K562 (cell line): Measurements from ENCODE around the gene TCF3. TPM values are rescaled to one million over a fixed set of nuclear protein-coding genes. Genes with fewer than 3 reads are reported as not detected.

Experiments used
- ELF2 ChIP-seq: fragments of 250-450 bp; sonication (Bioruptor Pico); IDR thresholded peaks from 2 replicates; pipeline ENCODE4 v1.5.0; 2021; ENCODE audit warnings: mild to moderate bottlenecking
- HNRNPLL ChIP-seq: fragments of 200-400 bp; formaldehyde crosslinking; IDR thresholded peaks from 2 replicates; pipeline ENCODE4 v1.6.1; 2017; ENCODE audit warnings: low read length, low read depth, mild to moderate bottlenecking; ENCODE audit not compliant: poor library complexity, severe bottlenecking
- LARP7 ChIP-seq: fragments of 450-650 bp; IDR thresholded peaks from 2 replicates; pipeline ENCODE4 v1.6.1; 2016
- MCM7 ChIP-seq, 2 experiments: fragments of 450-650 bp; IDR thresholded peaks; 2 replicates each; pipeline ENCODE4 v1.6.1; 2016 to 2018
- NFE2L1 ChIP-seq: fragments of 450-650 bp; IDR thresholded peaks from 2 replicates; pipeline ENCODE4 v1.6.1; 2016; ENCODE audit warnings: missing genetic modification characterization, low read depth, mild to moderate bottlenecking, missing compliant biosample characterization, moderate library complexity, borderline replicate concordance
- NUFIP1 ChIP-seq: fragments of 450-650 bp; IDR thresholded peaks from 2 replicates; pipeline ENCODE4 v1.6.1; 2018; ENCODE audit not compliant: partially characterized antibody
- RBM39 ChIP-seq: fragments of 200-400 bp; formaldehyde crosslinking; optimal IDR thresholded peaks from 2 replicates; pipeline ENCODE3; 2018; ENCODE audit warnings: low read depth, low read length
- SIN3B ChIP-seq: fragments of 450-650 bp; IDR thresholded peaks from 2 replicates; pipeline ENCODE4 v1.6.1; 2017; ENCODE audit warnings: low read depth, mild to moderate bottlenecking, moderate library complexity
- SMAD2 ChIP-seq: fragments of 150-350 bp; IDR thresholded peaks from 2 replicates; pipeline ENCODE4 v1.6.1; 2014; ENCODE audit warnings: low read depth, mild to moderate bottlenecking, low read length
- WHSC1 ChIP-seq: IDR thresholded peaks from one replicate; pipeline ENCODE4 v1.6.1; 2012; ENCODE audit warnings: low read length, control low read depth, inconsistent platforms
- ZNF830 ChIP-seq: fragments of 250-450 bp; sonication (Bioruptor Pico); IDR thresholded peaks from 2 replicates; pipeline ENCODE4 v1.5.0; 2021; ENCODE audit warnings: mild to moderate bottlenecking
- polyA plus RNA-seq, 8 experiments: library from polyadenylated mRNA; depleted of rRNA in 4 of 8; stranded (reverse) in 5 of 8; unstranded in 3 of 8; fragments of >200 nt; fragmentation: Nextera tagmentation in 2 of 8; fragmentation: Illumina TruSeq in 1 of 8; extraction: Ambion mirVana in 2 of 8; extraction: Trizol in 1 of 8; gene quantifications; 2 replicates each; pipeline versions ENCODE4 v1.2.1 to v1.2.3, GENCODE V29; 2011 to 2014; ENCODE audit warnings: inconsistent platforms in 1 of 8, missing spikeins in 1 of 8
- total RNA-seq, 7 experiments: library from RNA; depleted of rRNA in 6 of 7; stranded (reverse); fragments of >200 nt in 6 of 7; fragmentation: Illumina TruSeq in 2 of 7; extraction: Trizol in 2 of 7; gene quantifications; 2 replicates each; pipeline versions ENCODE4 v1.2.1 to v1.2.3, GENCODE V29; 2011 to 2021; ENCODE audit warnings: low replicate concordance in 1 of 7
- TF ChIP-seq, protein P1 (sequence below), 2 experiments: fragments of 450-650 bp; formaldehyde crosslinking in 1 of 2; IDR thresholded peaks; 2 replicates each; pipeline versions ENCODE4 v1.4.0 to v1.6.1; 2014 to 2020; ENCODE audit warnings: mild to moderate bottlenecking in 2 of 2, borderline replicate concordance in 1 of 2, low read depth in 1 of 2
- TF ChIP-seq, protein P2 (sequence below): fragments of 250-450 bp; sonication (Bioruptor Pico); IDR thresholded peaks from 2 replicates; pipeline ENCODE4 v1.9.0; 2021; ENCODE audit warnings: mild to moderate bottlenecking
- TF ChIP-seq, protein P3 (sequence below): fragments of 450-650 bp; IDR thresholded peaks from 2 replicates; pipeline ENCODE4 v1.6.1; 2017; ENCODE audit warnings: mild to moderate bottlenecking, moderate library complexity

TCF3 gene
- total and polyA plus RNA-seq, 9 of the 15 experiments (the other 6 are each of a cell fraction or from before 2014, with no cell fraction given): 5.6 to 259 (median 84.0) TPM

DNA sequence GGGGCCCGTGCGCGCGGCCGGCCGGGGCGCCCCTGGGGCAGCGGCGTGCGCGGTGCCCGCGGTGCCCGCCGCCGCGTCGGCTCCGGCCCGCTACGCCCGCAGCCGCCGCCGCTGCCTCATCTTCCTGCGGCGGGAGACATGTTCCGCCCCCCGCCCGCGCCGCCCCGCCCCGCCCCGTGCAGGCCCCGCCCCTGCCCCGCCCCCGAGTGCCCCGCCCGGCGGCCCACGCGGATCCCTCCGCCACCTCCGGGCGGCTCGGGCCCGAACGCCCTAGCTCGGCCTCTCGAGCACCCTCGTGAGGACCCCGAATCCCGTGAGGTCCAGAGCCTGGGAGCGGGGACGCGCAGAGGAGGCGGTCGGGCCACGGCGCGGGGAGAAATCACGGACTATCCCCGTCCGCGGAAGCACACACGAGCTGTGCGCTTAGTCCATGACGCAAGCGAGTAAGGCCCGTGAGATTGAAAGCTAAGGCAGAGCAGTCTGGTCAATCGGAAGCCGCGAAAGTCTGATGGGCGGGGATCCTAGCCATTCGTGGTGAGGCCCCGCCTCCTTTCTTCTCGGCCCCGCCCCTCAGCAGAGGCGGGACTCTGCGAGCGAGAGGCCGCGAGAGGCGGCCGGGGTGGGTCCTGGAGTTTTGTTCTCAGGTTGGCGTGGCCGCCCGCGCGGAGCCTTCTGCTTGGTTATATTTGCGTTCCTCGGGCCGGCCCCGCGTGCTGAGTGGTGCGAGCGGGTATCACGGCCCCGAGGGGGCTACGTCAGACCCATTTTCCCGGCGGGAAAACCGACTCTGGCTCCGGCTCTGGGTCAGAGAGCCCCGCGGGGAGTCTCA, at the start of gene TCF3 (continued):
- TF ChIP-seq, protein P1, sequence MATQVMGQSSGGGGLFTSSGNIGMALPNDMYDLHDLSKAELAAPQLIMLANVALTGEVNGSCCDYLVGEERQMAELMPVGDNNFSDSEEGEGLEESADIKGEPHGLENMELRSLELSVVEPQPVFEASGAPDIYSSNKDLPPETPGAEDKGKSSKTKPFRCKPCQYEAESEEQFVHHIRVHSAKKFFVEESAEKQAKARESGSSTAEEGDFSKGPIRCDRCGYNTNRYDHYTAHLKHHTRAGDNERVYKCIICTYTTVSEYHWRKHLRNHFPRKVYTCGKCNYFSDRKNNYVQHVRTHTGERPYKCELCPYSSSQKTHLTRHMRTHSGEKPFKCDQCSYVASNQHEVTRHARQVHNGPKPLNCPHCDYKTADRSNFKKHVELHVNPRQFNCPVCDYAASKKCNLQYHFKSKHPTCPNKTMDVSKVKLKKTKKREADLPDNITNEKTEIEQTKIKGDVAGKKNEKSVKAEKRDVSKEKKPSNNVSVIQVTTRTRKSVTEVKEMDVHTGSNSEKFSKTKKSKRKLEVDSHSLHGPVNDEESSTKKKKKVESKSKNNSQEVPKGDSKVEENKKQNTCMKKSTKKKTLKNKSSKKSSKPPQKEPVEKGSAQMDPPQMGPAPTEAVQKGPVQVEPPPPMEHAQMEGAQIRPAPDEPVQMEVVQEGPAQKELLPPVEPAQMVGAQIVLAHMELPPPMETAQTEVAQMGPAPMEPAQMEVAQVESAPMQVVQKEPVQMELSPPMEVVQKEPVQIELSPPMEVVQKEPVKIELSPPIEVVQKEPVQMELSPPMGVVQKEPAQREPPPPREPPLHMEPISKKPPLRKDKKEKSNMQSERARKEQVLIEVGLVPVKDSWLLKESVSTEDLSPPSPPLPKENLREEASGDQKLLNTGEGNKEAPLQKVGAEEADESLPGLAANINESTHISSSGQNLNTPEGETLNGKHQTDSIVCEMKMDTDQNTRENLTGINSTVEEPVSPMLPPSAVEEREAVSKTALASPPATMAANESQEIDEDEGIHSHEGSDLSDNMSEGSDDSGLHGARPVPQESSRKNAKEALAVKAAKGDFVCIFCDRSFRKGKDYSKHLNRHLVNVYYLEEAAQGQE (IDR thresholded peaks at IDR 0.05; ENCODE audit: borderline replicate concordance): no peak
- TF ChIP-seq, protein P1 (CRISPR knock-in tag; IDR thresholded peaks at IDR 0.05; ENCODE audit: low read depth): peak; percentile 39; the same call in 1 of the 2 replicates
- no peak for TF ChIP-seq ELF2 (CRISPR knock-in tag)
- TF ChIP-seq ZNF830 (CRISPR knock-in tag): no peak
- TF ChIP-seq SIN3B: peak; percentile 67; the same call in 1 of the 2 replicates
- TF ChIP-seq WHSC1: no peak
- no peak for TF ChIP-seq LARP7
- TF ChIP-seq NUFIP1: no peak
- TF ChIP-seq, protein P2, sequence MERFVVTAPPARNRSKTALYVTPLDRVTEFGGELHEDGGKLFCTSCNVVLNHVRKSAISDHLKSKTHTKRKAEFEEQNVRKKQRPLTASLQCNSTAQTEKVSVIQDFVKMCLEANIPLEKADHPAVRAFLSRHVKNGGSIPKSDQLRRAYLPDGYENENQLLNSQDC (CRISPR knock-in tag): no peak
- no peak for TF ChIP-seq MCM7 (IDR thresholded peaks at IDR 0.05)
- no peak for TF ChIP-seq RBM39
- TF ChIP-seq, protein P3, sequence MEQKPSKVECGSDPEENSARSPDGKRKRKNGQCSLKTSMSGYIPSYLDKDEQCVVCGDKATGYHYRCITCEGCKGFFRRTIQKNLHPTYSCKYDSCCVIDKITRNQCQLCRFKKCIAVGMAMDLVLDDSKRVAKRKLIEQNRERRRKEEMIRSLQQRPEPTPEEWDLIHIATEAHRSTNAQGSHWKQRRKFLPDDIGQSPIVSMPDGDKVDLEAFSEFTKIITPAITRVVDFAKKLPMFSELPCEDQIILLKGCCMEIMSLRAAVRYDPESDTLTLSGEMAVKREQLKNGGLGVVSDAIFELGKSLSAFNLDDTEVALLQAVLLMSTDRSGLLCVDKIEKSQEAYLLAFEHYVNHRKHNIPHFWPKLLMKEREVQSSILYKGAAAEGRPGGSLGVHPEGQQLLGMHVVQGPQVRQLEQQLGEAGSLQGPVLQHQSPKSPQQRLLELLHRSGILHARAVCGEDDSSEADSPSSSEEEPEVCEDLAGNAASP: no peak
- no peak for TF ChIP-seq NFE2L1 (tag)
- no peak for TF ChIP-seq SMAD2
- TF ChIP-seq HNRNPLL: peak; percentile 60
